NOMO-1 treated with DMSO at 0.1 percent for 48 hours (cell line): Measurements from ENCODE around the gene LRRC27.
"Not testable (repeated sequence)": the region's sequence is repeated elsewhere in the genome, so short reads cannot be mapped to it uniquely, and the experiment has no call there.

Experiments used
- DNase-seq: peaks from one replicate; lab custom pipeline; 2025; ENCODE audit not compliant: unreplicated experiment; lab: John Stamatoyannopoulos, UW

Gene LRRC27

GRCh38 chr10:132336919-132337407 is 5.0 kb downstream of the LRRC27 start:
- DNase-seq, result peak; percentile 24

- DNase-seq, result not testable (repeated sequence)
These were observed 5.9 kb downstream of the LRRC27 start for GRCh38 chr10:132337854-132338253.

GRCh38 chr10:132338876-132339275 is 6.9 kb downstream of the LRRC27 start:
- DNase-seq, result no peak

GRCh38 chr10:132339276-132339675 is 7.3 kb downstream of the LRRC27 start:
- no peak for DNase-seq

GRCh38 chr10:132341017-132341416 is 9.0 kb downstream of the LRRC27 start:
- no peak for DNase-seq

GRCh38 chr10:132341781-132342180 is 9.8 kb downstream of the LRRC27 start:
- no peak for DNase-seq

- DNase-seq, result no peak
These were observed 10.6 kb downstream of the LRRC27 start for GRCh38 chr10:132342553-132342952.

GRCh38 chr10:132344386-132344785 is 12.4 kb downstream of the LRRC27 start:
- no peak for DNase-seq

- DNase-seq, result no peak
These were observed 13.4 kb downstream of the LRRC27 start for GRCh38 chr10:132345345-132345744.

- no peak for DNase-seq
These were observed 14.8 kb downstream of the LRRC27 start for GRCh38 chr10:132346806-132347205.

GRCh38 chr10:132347211-132347930 is 15.4 kb downstream of the LRRC27 start:
- DNase-seq, result no peak

- no peak for DNase-seq
These were observed 15.9 kb downstream of the LRRC27 start for GRCh38 chr10:132347931-132348267.

GRCh38 chr10:132349766-132350165 is 17.8 kb downstream of the LRRC27 start:
- no peak for DNase-seq

- DNase-seq, result no peak
These were observed 18.4 kb downstream of the LRRC27 start for GRCh38 chr10:132350391-132350790.

- DNase-seq, result no peak
These were observed 19.0 kb downstream of the LRRC27 start for GRCh38 chr10:132350946-132351345.

GRCh38 chr10:132351611-132352010 is 19.6 kb downstream of the LRRC27 start:
- no peak for DNase-seq

- peak; percentile 16 for DNase-seq
These were observed 20.7 kb downstream of the LRRC27 start for GRCh38 chr10:132352462-132353308.

- DNase-seq, result no peak
These were observed 21.7 kb downstream of the LRRC27 start for GRCh38 chr10:132353456-132354355.

GRCh38 chr10:132354356-132355094 is 22.5 kb downstream of the LRRC27 start:
- DNase-seq, result no peak

- DNase-seq, result no peak
These were observed 23.3 kb downstream of the LRRC27 start for GRCh38 chr10:132355297-132355696.
